Right lung (tissue), 10 donors: Measurements from ENCODE around the gene SLC1A4. TPM values are rescaled to one million over a fixed set of nuclear protein-coding genes. Genes with fewer than 3 reads are reported as not detected.

Experiments used
- DNase-seq, 2 donors: peaks; one replicate each; pipeline ENCODE4 v3.0.0-alpha.2; 2013
- long read RNA-seq, 8 donors: transcript quantifications; one replicate each; lab custom pipeline, GENCODE V29; 2026
- polyA plus RNA-seq, 5 donors: library from polyadenylated mRNA; unstranded; fragments of 120-200 nt; gene quantifications; one replicate each; pipeline versions ENCODE4 v1.2.1 to v1.2.3, GENCODE V29; 2013; ENCODE audit warnings: inconsistent platforms in 1 of 5, low replicate concordance in 1 of 5; ENCODE audit not compliant: insufficient read length in 5 of 5, insufficient read depth in 1 of 5

SLC1A4 gene
- polyA plus RNA-seq = 1 to 10 TPM; 4.6 to 8.0 (median 7.9) TPM
- long read RNA-seq, donor 1, full-length matches to known transcripts = 1 of 199 reads
- long read RNA-seq, donor 1, partial matches to known transcripts = 198 of 199 reads
- long read RNA-seq, donor 1, other reads (novel, unspliced or antisense) = 0 of 199 reads
- long read RNA-seq, donor 2 = 0 reads
- long read RNA-seq, donor 3, full-length matches to known transcripts = 1 of 1 reads
- long read RNA-seq, donor 3, partial matches to known transcripts = 0 of 1 reads
- long read RNA-seq, donor 3, other reads (novel, unspliced or antisense) = 0 of 1 reads
- long read RNA-seq, donor 4, full-length matches to known transcripts = 1 of 1 reads
- long read RNA-seq, donor 4, partial matches to known transcripts = 0 of 1 reads
- long read RNA-seq, donor 4, other reads (novel, unspliced or antisense) = 0 of 1 reads
- long read RNA-seq, donor 5, full-length matches to known transcripts = 2 of 205 reads
- long read RNA-seq, donor 5, partial matches to known transcripts = 203 of 205 reads
- long read RNA-seq, donor 5, other reads (novel, unspliced or antisense) = 0 of 205 reads
- long read RNA-seq, donor 6, full-length matches to known transcripts = 2 of 2 reads
- long read RNA-seq, donor 6, partial matches to known transcripts = 0 of 2 reads
- long read RNA-seq, donor 6, other reads (novel, unspliced or antisense) = 0 of 2 reads
- long read RNA-seq, donor 7 = 0 reads
- long read RNA-seq, donor 8 = 0 reads

- DNase-seq = peak; percentile 83 to 85
Observed at GRCh38 chr2:64989126-64989981, at the start of gene SLC1A4. Gene SLC1A4 (plus strand): TSS chr2:64989399. CDS start chr2:64989644, 245 bp downstream.

GRCh38 chr2:64941143-64941542 is 48.1 kb upstream of the SLC1A4 start:
- no peak for DNase-seq

- DNase-seq = no peak
Observed at GRCh38 chr2:64941801-64942200, 47.4 kb upstream of the SLC1A4 start.

GRCh38 chr2:64942693-64943092 is 46.5 kb upstream of the SLC1A4 start:
- DNase-seq = no peak

- no peak for DNase-seq
Observed at GRCh38 chr2:64943387-64944150, 45.6 kb upstream of the SLC1A4 start.

GRCh38 chr2:64944484-64944883 is 44.7 kb upstream of the SLC1A4 start:
- no peak for DNase-seq

GRCh38 chr2:64945973-64946768 is 43.0 kb upstream of the SLC1A4 start:
- no peak for DNase-seq

- no peak for DNase-seq
Observed at GRCh38 chr2:64946769-64947247, 42.4 kb upstream of the SLC1A4 start.

- DNase-seq = no peak
Observed at GRCh38 chr2:64947885-64948284, 41.3 kb upstream of the SLC1A4 start.

- DNase-seq = no peak
Observed at GRCh38 chr2:64950226-64951160, 38.7 kb upstream of the SLC1A4 start.

- DNase-seq = no peak
Observed at GRCh38 chr2:64951306-64951953, 37.8 kb upstream of the SLC1A4 start.

- DNase-seq = no peak
Observed at GRCh38 chr2:64952096-64952495, 37.1 kb upstream of the SLC1A4 start.

GRCh38 chr2:64952511-64953482 is 36.4 kb upstream of the SLC1A4 start:
- no peak for DNase-seq

- DNase-seq = no peak
Observed at GRCh38 chr2:64955467-64955866, 33.7 kb upstream of the SLC1A4 start.

- no peak for DNase-seq
Observed at GRCh38 chr2:64957109-64957903, 31.9 kb upstream of the SLC1A4 start.

GRCh38 chr2:64958556-64958955 is 30.6 kb upstream of the SLC1A4 start:
- DNase-seq = no peak
